A549 treated with dexamethasone at 1 μM for 4 hours (cell line): ENCODE data around the gene NGFR. TPM values are rescaled to one million over a fixed set of nuclear protein-coding genes. Genes with fewer than 3 reads are reported as not detected.

ENCODE experiments used
- total RNA-seq: library from RNA; stranded (reverse); fragments of 200-300 nt; extraction: Qiagen RNA extraction; gene quantifications from 5 replicates; pipeline ENCODE4 v1.2.3, GENCODE V29; 2022

Gene NGFR, protein sequence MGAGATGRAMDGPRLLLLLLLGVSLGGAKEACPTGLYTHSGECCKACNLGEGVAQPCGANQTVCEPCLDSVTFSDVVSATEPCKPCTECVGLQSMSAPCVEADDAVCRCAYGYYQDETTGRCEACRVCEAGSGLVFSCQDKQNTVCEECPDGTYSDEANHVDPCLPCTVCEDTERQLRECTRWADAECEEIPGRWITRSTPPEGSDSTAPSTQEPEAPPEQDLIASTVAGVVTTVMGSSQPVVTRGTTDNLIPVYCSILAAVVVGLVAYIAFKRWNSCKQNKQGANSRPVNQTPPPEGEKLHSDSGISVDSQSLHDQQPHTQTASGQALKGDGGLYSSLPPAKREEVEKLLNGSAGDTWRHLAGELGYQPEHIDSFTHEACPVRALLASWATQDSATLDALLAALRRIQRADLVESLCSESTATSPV
- 0.70 to 1.4 TPM (median 0.92 TPM) in 5 replicates for total RNA-seq

GRCh38 chr17:49494986-49495841 is at the start of gene NGFR:
Gene NGFR (plus strand): TSS chr17:49495293. CDS start chr17:49495418, 125 bp downstream.

Other genes with a start within 250 kb of the NGFR start
- gene ZNF652, start 133.0 kb upstream of the NGFR start, total RNA-seq: 9.6 to 12.6 TPM (median 10.3 TPM) in 5 replicates
- gene PHB1, start 80.4 kb upstream of the NGFR start, total RNA-seq: 324 to 469 TPM (median 419 TPM) in 5 replicates
- 1.4 to 1.9 TPM (median 1.6 TPM) in 5 replicates for gene NXPH3, start 80.6 kb downstream of the NGFR start, total RNA-seq
- 40.8 to 44.4 TPM (median 42.8 TPM) in 5 replicates for gene SPOP, start 182.8 kb downstream of the NGFR start, total RNA-seq
- 85.8 to 94.8 TPM (median 87.9 TPM) in 5 replicates for gene SLC35B1, start 212.7 kb downstream of the NGFR start, total RNA-seq